Measurements from ENCODE around the gene RELN. TPM values are rescaled to one million over a fixed set of nuclear protein-coding genes. Genes with fewer than 3 reads are reported as not detected.

RELN gene
- total RNA-seq, 1 donor from 2014 or later: not detected

DNA sequence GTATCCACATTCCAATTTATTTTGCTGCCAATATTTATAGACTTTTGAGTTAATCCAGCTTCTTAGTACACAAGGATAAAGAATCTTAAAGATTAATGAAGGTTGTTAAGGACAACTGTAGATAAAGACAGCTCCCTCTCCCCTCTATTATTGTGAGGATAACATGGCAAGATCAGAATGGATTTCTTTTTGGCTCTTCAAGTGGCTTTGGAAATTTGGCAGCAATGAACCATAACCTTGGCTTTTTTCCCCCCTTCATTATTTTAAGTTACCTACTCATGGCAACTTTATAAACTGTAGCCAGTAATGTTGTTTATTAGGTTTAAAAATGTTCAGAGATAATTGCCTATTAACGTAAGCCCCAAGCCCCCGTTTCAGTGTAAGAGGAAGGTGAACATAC, 412.4 kb downstream of the RELN start:
- no peak for DNase-seq
- intact Hi-C loops (cut with micrococcal nuclease): no loop called here
- H3K4me1 Mint-ChIP-seq: no peaks in the 10 kb centered on the region
- H3K27ac Mint-ChIP-seq: no peak overlapping the region
- H3K36me3 Mint-ChIP-seq (ENCODE audit: low read depth): no peaks in the 10 kb centered on the region
- peaks cover 9% of the 10 kb centered on the region for H3K27me3 Mint-ChIP-seq
- POLR2A ChIA-PET: no interaction called here
- no peak for ATAC-seq (ENCODE audit: low read depth)
- H3K4me3 Mint-ChIP-seq: no peak overlapping the region
- H3K9me3 Mint-ChIP-seq: no peaks in the 10 kb centered on the region
- CTCF ChIA-PET: no interaction called here
- TF ChIP-seq, protein P1, sequence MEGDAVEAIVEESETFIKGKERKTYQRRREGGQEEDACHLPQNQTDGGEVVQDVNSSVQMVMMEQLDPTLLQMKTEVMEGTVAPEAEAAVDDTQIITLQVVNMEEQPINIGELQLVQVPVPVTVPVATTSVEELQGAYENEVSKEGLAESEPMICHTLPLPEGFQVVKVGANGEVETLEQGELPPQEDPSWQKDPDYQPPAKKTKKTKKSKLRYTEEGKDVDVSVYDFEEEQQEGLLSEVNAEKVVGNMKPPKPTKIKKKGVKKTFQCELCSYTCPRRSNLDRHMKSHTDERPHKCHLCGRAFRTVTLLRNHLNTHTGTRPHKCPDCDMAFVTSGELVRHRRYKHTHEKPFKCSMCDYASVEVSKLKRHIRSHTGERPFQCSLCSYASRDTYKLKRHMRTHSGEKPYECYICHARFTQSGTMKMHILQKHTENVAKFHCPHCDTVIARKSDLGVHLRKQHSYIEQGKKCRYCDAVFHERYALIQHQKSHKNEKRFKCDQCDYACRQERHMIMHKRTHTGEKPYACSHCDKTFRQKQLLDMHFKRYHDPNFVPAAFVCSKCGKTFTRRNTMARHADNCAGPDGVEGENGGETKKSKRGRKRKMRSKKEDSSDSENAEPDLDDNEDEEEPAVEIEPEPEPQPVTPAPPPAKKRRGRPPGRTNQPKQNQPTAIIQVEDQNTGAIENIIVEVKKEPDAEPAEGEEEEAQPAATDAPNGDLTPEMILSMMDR (IDR thresholded peaks at IDR 0.05): no peak

DNA sequence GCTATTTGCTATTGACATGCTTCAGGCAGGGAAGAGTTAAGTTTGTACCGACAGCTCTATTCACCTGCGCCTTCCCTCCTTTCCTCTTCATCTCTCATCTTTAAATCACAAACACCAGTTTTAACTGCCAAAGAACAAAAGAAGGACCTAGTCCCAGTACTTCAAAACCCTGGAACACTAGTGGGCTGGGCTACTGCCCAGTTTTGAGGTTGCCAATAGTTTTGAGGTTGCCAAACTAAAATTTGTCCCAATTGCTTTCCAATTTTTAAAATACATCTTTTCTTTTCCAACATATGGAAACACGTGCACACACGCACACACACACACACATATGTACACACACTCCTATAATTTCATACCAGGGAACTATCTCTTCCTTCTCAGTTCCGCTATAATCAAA, 412.8 kb downstream of the RELN start:
- H3K27ac Mint-ChIP-seq: no peak overlapping the region
- ChIA-PET POLR2A (no interaction called here), CTCF (no interaction called here)
- H3K9me3 Mint-ChIP-seq: no peaks in the 10 kb centered on the region
- no peaks in the 10 kb centered on the region for H3K4me1 Mint-ChIP-seq
- TF ChIP-seq, protein P1 (IDR thresholded peaks at IDR 0.05): no peak
- DNase-seq: no peak
- peaks cover 11% of the 10 kb centered on the region for H3K27me3 Mint-ChIP-seq
- H3K4me3 Mint-ChIP-seq: no peak overlapping the region
- intact Hi-C loops (cut with micrococcal nuclease): no loop called here
- ATAC-seq (ENCODE audit: low read depth): no peak
- no peaks in the 10 kb centered on the region for H3K36me3 Mint-ChIP-seq (ENCODE audit: low read depth)

DNA sequence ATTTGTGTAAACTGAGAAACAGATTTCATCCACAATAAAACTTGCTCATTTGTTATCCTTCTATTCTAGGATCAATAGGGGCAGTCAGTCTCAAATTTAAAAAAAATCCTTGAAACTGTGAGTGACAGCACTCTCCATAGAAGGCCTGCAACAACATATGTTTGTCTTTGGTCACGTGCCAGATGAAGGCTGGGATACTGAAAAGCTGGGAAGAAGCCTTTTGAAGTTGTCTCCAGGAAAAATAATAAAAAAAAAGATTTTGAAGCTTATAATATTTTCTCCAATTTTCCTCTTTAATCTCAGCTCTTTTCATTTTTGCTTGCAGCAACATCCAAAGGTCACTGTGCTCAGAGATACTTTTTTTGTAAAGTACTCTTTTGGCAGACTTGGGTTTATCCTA, 414.9 kb downstream of the RELN start:
- no peak for ATAC-seq (ENCODE audit: low read depth)
- Mint-ChIP-seq H3K27me3 (peaks cover 12% of the 10 kb centered on the region), H3K36me3 (ENCODE audit: low read depth) (no peaks in the 10 kb centered on the region), H3K9me3 (no peaks in the 10 kb centered on the region), H3K4me1 (no peaks in the 10 kb centered on the region), H3K4me3 (no peak overlapping the region), H3K27ac (no peak overlapping the region)
- CTCF ChIA-PET: interaction anchor here (0.9 to 3.8 kb wide), 4 partner anchors 8 to 1344 kb away, joined by 3 to 24 read pairs (median 5); no protein-coding TSS in a partner anchor
- no peak for DNase-seq
- TF ChIP-seq, protein P1 (IDR thresholded peaks at IDR 0.05): no peak
- intact Hi-C loops (cut with micrococcal nuclease): no loop called here
- POLR2A ChIA-PET: no interaction called here

DNA sequence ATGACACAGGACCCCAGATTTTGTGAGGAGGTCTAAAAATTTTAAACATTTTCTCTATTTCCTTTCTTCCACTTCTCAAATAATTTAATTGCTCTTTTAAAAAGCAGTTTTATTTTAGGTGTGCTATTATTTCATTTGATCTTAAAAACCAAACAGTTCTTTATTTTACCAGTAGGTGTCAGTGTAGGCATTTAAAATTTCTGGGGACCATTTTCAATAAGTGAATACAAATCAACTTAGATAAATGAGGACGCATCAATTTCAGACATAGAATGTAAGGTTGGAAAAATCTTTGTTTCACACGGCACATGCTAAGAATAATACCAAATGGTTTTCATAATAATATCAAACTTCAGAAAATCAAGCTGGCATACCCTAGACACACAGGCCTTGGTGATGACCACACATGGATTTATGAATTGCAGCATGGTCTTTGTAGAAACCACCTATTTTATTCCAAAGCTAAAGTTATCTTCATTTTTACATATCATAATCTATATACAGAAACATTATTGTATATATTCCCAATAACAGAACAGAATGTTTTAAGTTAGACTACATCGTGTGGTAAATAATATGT, 415.9 kb downstream of the RELN start:
- no peaks in the 10 kb centered on the region for H3K9me3 Mint-ChIP-seq
- no peak for DNase-seq
- peaks cover 11% of the 10 kb centered on the region for H3K27me3 Mint-ChIP-seq
- ChIA-PET POLR2A (no interaction called here), CTCF (interaction anchor here (0.6 to 3.8 kb wide), 4 partner anchors 9 to 1345 kb away, joined by 3 to 24 read pairs (median 5); no protein-coding TSS in a partner anchor)
- no peak overlapping the region for H3K4me3 Mint-ChIP-seq
- intact Hi-C loops (cut with micrococcal nuclease): loop anchor here (1.0 kb wide), 2 partner anchors 587 to 1345 kb away; no protein-coding TSS in a partner anchor
- ATAC-seq (ENCODE audit: low read depth): no peak
- no peak overlapping the region for H3K27ac Mint-ChIP-seq
- H3K36me3 Mint-ChIP-seq (ENCODE audit: low read depth): no peaks in the 10 kb centered on the region
- H3K4me1 Mint-ChIP-seq: no peaks in the 10 kb centered on the region
- TF ChIP-seq, protein P1 (IDR thresholded peaks at IDR 0.05): no peak

DNA sequence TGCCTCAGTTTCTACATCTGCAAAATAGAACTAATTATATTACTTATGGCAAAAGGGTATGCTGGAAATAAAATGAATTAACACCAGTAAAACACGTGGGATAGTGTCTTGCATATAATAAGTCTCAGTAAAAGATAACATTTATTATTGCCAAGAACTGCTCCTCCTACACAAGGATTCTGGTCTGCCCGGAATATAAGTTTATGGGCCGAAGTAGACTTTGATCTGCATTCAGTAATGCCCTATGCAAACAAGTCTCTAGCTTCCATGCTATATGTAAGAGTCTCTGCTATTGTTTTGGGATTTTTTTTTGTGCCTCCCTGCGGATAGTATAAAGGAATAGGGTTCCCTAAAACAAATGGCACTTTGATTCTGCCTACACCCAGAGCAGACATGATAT, 417.9 kb downstream of the RELN start:
- ATAC-seq (ENCODE audit: low read depth) (no peak), DNase-seq (no peak)
- CTCF ChIA-PET: interaction anchor here (3.8 kb wide), 1 partner anchor 1347 kb away, joined by 24 read pairs; no protein-coding TSS in a partner anchor
- H3K4me3 Mint-ChIP-seq: no peak overlapping the region
- H3K9me3 Mint-ChIP-seq: no peaks in the 10 kb centered on the region
- intact Hi-C loops (cut with micrococcal nuclease): no loop called here
- no peak overlapping the region for H3K27ac Mint-ChIP-seq
- H3K4me1 Mint-ChIP-seq: no peaks in the 10 kb centered on the region
- POLR2A ChIA-PET: no interaction called here
- H3K36me3 Mint-ChIP-seq (ENCODE audit: low read depth): no peaks in the 10 kb centered on the region
- TF ChIP-seq, protein P1 (IDR thresholded peaks at IDR 0.05): no peak
- H3K27me3 Mint-ChIP-seq: peaks cover 5% of the 10 kb centered on the region

Data from activated B cell treated with CpG ODN at 0.5 μM for 24 hours (primary cell).